ENCODE results near the gene THBS1. TPM values are rescaled to one million over a fixed set of nuclear protein-coding genes. Genes with fewer than 3 reads are reported as not detected.

Gene THBS1
- total RNA-seq, 2 donors from 2014 or later: 0.46 to 7.5 TPM

DNA sequence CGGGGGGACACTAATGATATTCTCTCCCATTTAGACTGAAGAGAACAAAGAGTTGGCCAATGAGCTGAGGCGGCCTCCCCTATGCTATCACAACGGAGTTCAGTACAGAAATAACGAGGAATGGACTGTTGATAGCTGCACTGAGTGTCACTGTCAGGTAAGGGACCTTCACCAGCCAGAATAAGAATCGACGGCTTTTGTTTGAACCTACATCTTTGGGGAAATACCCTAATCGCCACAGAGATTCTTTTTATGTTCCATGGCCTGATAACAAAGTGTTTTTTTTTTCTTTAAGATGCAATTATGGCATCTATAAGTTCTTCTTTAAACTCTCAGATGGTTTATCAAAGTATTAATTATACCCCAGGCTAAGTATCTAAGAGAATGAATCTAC is 3.4 kb downstream of the THBS1 start:
- Mint-ChIP-seq H3K9me3 (no peaks in the 10 kb centered on the region), H3K27ac (no peak overlapping the region), H3K36me3 (no peaks in the 10 kb centered on the region)
- ATAC-seq (no peak), DNase-seq (ENCODE audit: low spot score in 2 of 2) (no peak)

GRCh38 chr15:39584662-39585388 is 3.9 kb downstream of the THBS1 start:
- no peak overlapping the region for H3K27ac Mint-ChIP-seq
- no peaks in the 10 kb centered on the region for H3K9me3 Mint-ChIP-seq
- ATAC-seq (no peak), DNase-seq (ENCODE audit: low spot score in 2 of 2) (no peak)
- no peaks in the 10 kb centered on the region for H3K36me3 Mint-ChIP-seq

DNA sequence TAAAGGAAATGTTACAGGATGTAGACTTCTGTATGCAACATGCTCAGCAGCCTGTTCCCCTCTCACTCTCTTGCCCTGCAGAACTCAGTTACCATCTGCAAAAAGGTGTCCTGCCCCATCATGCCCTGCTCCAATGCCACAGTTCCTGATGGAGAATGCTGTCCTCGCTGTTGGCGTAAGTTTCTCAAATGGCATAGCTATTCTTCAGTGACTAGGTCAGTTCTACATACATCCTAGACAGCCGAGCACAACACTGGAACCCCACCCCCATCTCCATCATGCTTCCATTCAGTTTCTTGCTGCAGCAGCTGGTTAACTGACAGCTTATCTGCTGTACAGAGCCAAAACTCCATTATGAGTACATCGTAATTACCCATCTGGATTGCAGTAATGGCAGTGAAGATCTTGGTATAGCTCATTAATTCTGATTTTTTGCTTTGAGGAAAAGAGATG is 4.5 kb downstream of the THBS1 start:
- H3K36me3 Mint-ChIP-seq: no peaks in the 10 kb centered on the region

DNA sequence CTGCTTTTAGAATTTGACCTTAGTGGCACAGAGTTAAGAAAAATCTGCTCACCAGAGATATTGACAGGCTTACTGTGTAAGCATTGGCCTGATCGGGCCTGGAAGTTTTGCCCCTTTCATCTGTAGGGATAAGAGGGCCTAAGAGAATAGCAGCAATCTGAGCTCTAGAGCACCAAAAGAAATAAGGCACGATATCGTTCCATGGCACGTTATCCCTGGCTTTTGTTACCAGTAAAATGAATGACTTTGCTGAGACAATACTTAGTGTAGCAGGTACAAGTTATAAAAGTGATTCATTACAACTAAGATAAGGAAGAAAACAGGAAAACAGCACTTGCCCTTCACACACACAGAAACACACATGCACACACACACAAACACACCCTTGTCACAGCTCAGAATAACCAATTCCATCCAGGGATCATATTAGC is 5.0 kb downstream of the THBS1 start:
- ATAC-seq (no peak), DNase-seq (ENCODE audit: low spot score in 2 of 2) (no peak)
- Mint-ChIP-seq H3K9me3 (no peaks in the 10 kb centered on the region), H3K27ac (no peak overlapping the region), H3K36me3 (no peaks in the 10 kb centered on the region)

More for the DNA sequence above, 4.5 kb downstream of the THBS1 start:
- DNase-seq (ENCODE audit: low spot score in 2 of 2): no peak
- no peak for ATAC-seq
- Mint-ChIP-seq H3K27ac (no peak overlapping the region), H3K9me3 (no peaks in the 10 kb centered on the region)

GRCh38 chr15:39586387-39587095 is 5.7 kb downstream of the THBS1 start:
- DNase-seq (ENCODE audit: low spot score in 2 of 2) (no peak), ATAC-seq (no peak)
- Mint-ChIP-seq H3K9me3 (no peaks in the 10 kb centered on the region), H3K36me3 (no peaks in the 10 kb centered on the region), H3K27ac (no peak overlapping the region)

DNA sequence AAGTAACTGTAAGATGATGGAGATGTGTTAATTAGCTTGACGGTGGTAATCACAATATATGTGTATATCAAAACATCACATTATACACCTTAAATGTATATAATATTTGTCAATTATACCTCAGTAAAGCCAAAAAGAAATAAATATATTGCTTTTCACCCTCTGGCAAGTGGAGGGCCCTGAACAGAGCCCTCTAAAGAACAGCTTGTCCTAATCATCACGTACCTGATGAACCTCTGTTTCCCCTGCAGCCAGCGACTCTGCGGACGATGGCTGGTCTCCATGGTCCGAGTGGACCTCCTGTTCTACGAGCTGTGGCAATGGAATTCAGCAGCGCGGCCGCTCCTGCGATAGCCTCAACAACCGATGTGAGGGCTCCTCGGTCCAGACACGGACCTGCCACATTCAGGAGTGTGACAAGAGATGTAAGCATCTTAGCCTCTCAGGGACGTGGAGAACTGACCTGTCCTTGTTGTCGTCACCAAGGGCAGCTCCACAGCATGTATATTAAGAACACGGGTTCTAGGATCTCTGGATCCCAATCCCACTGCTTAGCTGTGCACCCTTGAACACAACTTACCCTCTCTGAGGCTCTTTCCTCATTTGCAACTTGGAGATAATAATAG is 6.3 kb downstream of the THBS1 start:
- Mint-ChIP-seq H3K27ac (no peak overlapping the region), H3K9me3 (no peaks in the 10 kb centered on the region), H3K36me3 (no peaks in the 10 kb centered on the region)
- ATAC-seq (no peak), DNase-seq (ENCODE audit: low spot score in 2 of 2) (no peak)

DNA sequence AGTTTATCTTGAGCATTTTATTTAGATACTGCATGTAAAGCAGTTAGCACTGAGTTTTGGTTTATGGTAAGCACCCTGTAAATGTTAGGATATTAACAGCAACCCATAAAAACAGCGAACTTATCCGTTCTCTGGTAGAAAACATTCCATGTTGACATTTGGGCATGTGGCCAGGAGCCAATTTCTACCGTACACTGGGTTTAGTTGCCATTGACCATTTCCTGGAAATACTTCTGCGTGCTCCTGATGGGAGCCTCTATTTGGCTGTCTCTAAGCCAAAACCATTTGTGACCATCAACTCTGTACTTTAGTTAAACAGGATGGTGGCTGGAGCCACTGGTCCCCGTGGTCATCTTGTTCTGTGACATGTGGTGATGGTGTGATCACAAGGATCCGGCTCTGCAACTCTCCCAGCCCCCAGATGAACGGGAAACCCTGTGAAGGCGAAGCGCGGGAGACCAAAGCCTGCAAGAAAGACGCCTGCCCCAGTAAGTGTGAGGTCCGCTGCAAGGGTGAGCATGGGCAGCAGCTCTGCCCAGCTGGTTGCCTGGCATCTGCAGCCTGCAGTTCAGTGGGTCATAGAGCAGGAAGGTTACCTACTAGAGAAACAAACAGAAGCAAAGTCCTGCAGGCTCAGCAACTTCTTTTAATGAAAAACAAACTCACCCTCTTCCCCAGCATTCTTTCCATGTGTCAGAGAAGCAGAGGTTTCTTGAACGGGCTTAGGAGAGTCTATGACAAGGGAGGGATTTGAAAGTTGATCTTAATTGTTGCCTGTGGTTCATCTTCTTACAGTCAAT is 7.1 kb downstream of the THBS1 start:
- DNase-seq (ENCODE audit: low spot score in 2 of 2) (no peak), ATAC-seq (no peak)
- Mint-ChIP-seq H3K36me3 (no peaks in the 10 kb centered on the region), H3K9me3 (no peaks in the 10 kb centered on the region), H3K27ac (no peak overlapping the region)

DNA sequence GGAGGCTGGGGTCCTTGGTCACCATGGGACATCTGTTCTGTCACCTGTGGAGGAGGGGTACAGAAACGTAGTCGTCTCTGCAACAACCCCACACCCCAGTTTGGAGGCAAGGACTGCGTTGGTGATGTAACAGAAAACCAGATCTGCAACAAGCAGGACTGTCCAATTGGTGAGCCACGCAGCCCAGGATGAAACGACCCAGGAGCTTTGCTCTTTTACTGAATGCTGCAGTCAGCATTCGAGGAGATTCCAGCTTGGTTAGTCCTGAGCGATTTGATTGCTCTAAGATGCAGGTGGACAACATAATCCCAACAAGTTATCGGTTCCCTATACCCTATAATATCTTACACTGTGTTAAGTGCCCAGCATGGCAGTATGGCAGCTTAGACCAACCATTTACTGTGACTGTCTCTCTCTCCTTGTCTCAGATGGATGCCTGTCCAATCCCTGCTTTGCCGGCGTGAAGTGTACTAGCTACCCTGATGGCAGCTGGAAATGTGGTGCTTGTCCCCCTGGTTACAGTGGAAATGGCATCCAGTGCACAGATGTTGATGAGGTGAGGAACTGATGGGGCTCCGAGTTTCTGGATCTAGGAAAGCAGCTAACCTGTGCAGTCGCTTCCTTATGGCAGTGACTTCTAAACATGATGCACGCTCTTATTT is 7.8 kb downstream of the THBS1 start:
- Mint-ChIP-seq H3K27ac (no peak overlapping the region), H3K36me3 (no peaks in the 10 kb centered on the region), H3K9me3 (no peaks in the 10 kb centered on the region)
- ATAC-seq (no peak), DNase-seq (ENCODE audit: low spot score in 2 of 2) (no peak)

- no peak overlapping the region for H3K27ac Mint-ChIP-seq
- no peaks in the 10 kb centered on the region for H3K9me3 Mint-ChIP-seq
- H3K36me3 Mint-ChIP-seq: no peaks in the 10 kb centered on the region
- DNase-seq (ENCODE audit: low spot score in 2 of 2) (no peak), ATAC-seq (no peak)
Observed at GRCh38 chr15:39589193-39589814, 8.4 kb downstream of the THBS1 start.

DNA sequence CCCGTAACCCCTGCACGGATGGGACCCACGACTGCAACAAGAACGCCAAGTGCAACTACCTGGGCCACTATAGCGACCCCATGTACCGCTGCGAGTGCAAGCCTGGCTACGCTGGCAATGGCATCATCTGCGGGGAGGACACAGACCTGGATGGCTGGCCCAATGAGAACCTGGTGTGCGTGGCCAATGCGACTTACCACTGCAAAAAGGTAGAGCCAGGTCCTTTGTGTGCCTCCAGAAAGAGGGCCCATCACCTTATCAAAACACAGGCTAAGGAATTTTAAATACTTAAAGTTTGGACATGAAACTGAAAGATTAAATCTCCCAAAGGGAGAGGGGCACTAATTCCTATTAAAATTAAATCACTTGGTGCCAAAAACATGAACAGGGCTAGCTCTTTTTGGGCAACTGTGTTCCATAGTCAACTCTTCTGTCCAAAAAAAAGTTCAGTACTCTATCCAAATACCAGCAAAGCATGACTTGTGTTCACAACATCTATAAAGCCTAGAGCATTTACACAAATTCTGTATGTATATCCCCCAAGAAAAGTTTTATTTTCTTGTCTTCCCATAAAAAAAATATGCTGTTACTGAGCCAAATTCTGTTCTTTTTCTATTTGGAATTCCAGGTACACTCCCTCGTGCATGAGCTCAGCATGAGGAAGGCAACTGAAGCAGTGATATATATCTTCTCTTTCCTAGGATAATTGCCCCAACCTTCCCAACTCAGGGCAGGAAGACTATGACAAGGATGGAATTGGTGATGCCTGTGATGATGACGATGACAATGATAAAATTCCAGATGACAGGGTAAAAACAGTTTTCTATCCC is 9.2 kb downstream of the THBS1 start:
- DNase-seq (ENCODE audit: low spot score in 2 of 2) (no peak), ATAC-seq (no peak)
- H3K36me3 Mint-ChIP-seq: no peaks in the 10 kb centered on the region
- no peaks in the 10 kb centered on the region for H3K9me3 Mint-ChIP-seq
- H3K27ac Mint-ChIP-seq: no peak overlapping the region

DNA sequence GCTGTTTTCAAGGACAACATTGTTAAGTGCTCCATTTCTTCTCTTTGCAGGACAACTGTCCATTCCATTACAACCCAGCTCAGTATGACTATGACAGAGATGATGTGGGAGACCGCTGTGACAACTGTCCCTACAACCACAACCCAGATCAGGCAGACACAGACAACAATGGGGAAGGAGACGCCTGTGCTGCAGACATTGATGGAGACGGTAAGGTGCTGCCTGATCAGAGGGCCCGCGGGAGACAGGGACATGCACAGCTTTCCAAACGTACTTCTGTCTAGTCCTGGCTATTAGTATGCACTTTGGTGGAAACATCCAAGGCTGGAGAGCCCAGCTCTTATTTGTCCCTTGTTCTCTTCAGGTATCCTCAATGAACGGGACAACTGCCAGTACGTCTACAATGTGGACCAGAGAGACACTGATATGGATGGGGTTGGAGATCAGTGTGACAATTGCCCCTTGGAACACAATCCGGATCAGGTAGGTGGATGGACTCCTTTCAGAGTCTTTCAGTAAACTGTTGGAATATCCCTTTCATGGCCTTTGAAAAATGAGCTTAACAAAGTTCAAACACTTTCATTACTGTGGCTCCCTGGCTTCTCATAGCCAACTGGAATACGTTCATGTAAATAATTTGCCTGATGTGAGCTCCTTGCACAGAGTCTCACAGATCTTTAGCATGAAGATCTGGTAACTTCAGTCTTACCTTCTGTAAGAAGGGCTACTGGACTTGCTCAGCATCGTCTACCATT is 10.4 kb downstream of the THBS1 start:
- DNase-seq (ENCODE audit: low spot score in 2 of 2): no peak
- Mint-ChIP-seq H3K9me3 (no peaks in the 10 kb centered on the region), H3K36me3 (no peaks in the 10 kb centered on the region), H3K27ac (no peak overlapping the region)
- no peak for ATAC-seq

GRCh38 chr15:39591896-39592315 is 11.0 kb downstream of the THBS1 start:
- H3K27ac Mint-ChIP-seq: no peak overlapping the region
- no peaks in the 10 kb centered on the region for H3K36me3 Mint-ChIP-seq
- ATAC-seq: no peak
- H3K9me3 Mint-ChIP-seq: no peaks in the 10 kb centered on the region
- DNase-seq (ENCODE audit: low spot score in 2 of 2): no peak

DNA sequence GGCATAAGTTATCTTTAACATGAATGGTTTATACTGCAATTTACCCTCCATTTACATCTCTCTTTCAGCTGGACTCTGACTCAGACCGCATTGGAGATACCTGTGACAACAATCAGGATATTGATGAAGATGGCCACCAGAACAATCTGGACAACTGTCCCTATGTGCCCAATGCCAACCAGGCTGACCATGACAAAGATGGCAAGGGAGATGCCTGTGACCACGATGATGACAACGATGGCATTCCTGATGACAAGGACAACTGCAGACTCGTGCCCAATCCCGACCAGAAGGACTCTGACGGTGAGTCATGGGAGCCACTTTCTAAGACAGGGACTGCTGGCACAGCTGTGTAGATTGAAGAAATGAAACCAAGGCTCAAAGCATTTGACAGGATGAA is 11.6 kb downstream of the THBS1 start:
- ATAC-seq (no peak), DNase-seq (ENCODE audit: low spot score in 2 of 2) (no peak)
- Mint-ChIP-seq H3K36me3 (no peaks in the 10 kb centered on the region), H3K9me3 (no peaks in the 10 kb centered on the region), H3K27ac (no peak overlapping the region)

DNA sequence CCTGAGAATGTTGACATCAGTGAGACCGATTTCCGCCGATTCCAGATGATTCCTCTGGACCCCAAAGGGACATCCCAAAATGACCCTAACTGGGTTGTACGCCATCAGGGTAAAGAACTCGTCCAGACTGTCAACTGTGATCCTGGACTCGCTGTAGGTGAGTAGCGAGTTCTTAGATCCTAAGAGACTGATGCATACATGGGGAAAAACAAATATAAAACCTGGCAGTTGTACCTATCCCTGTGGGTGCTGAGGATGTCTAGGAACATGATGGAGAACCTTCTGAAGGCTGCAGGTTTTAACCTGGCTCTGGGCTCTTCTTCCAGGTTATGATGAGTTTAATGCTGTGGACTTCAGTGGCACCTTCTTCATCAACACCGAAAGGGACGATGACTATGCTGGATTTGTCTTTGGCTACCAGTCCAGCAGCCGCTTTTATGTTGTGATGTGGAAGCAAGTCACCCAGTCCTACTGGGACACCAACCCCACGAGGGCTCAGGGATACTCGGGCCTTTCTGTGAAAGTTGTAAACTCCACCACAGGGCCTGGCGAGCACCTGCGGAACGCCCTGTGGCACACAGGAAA is 12.3 kb downstream of the THBS1 start:
- Mint-ChIP-seq H3K9me3 (no peaks in the 10 kb centered on the region), H3K36me3 (no peaks in the 10 kb centered on the region)
- no peak for DNase-seq (ENCODE audit: low spot score in 2 of 2)

More for the DNA sequence above, 12.3 kb downstream of the THBS1 start:
- no peak overlapping the region for H3K27ac Mint-ChIP-seq
- no peak for ATAC-seq
